GM12874 (cell line): ENCODE results near the gene A3GALT2.

Experiments used
- CTCF ChIP-seq: IDR thresholded peaks from 2 replicates; pipeline ENCODE4 v1.5.1; 2011; ENCODE audit warnings: low read depth, mild to moderate bottlenecking, control low read depth, low read length, moderate library complexity; ENCODE audit not compliant: insufficient read depth

A3GALT2 gene

GRCh38 chr1:33265780-33266605 lies 54.9 kb downstream of the A3GALT2 start:
- TF ChIP-seq CTCF = no peak

GRCh38 chr1:33263890-33264504 lies 56.9 kb downstream of the A3GALT2 start:
- no peak for TF ChIP-seq CTCF

- no peak for TF ChIP-seq CTCF
Observed at GRCh38 chr1:33261344-33261743, 59.6 kb downstream of the A3GALT2 start.

- no peak for TF ChIP-seq CTCF
Observed at GRCh38 chr1:33260439-33260838, 60.5 kb downstream of the A3GALT2 start.

- TF ChIP-seq CTCF = no peak
Observed at GRCh38 chr1:33259879-33260278, 61.0 kb downstream of the A3GALT2 start.

- no peak for TF ChIP-seq CTCF
Observed at GRCh38 chr1:33258788-33259274, 62.1 kb downstream of the A3GALT2 start.

- TF ChIP-seq CTCF = no peak
Observed at GRCh38 chr1:33257772-33258712, 62.9 kb downstream of the A3GALT2 start.
